ENCODE results near the gene TMEM214. TPM values are rescaled to one million over a fixed set of nuclear protein-coding genes. Genes with fewer than 3 reads are reported as not detected.
A peak's percentile ranks its signal among the peaks of the same experiment; 100 is the strongest.

The TMEM214 gene
- total and polyA plus RNA-seq, 4 donors = 30.2 to 106 (median 94.9) TPM

DNA sequence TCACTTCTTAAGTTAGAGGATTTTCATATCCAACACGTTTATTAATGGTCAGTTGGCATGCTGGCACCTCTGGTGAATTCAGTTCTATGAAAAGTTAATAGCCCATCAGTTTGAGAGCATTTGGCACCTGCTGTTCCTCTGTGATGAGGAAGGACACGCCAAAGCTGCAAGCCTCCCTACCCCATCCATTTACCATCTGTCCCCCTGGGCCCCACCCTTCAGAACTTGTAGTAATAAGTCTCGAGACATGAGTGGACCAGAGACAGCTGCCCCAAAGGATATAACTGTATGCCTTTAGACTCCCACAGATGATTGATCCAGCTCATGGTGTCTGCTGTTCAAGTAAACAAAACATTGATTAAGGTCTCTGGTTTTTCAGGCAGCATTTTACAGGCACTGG, 32.4 kb downstream of the TMEM214 start:
- Histone ChIP-seq H3K4me3 (ENCODE audit: low read length in 2 of 2) (no peak overlapping the region), H3K27me3 (ENCODE audit: control insufficient read depth in 1 of 2, insufficient read depth in 2 of 2, low read length in 1 of 2) (no peaks in the 10 kb centered on the region), H3K9me3 (ENCODE audit: control insufficient read depth, low read length) (no peaks in the 10 kb centered on the region), H3K27ac (ENCODE audit: low read depth in 1 of 2, low read length in 2 of 2) (no peak overlapping the region), H3K36me3 (ENCODE audit: control insufficient read depth in 1 of 2, insufficient read depth in 2 of 2, low read length in 1 of 2) (no peaks in the 10 kb centered on the region), H3K4me1 (ENCODE audit: control insufficient read depth in 1 of 2, insufficient read depth in 2 of 2, low read length in 2 of 2) (no peaks in the 10 kb centered on the region)
- 73 to 81% methylated on average over 3 of the region's 3 CpGs for WGBS, 2 donors
- intact Hi-C loops (cut with DNase I) = no loop called here
- ATAC-seq (ENCODE audit: low FRiP score) = no peak
- DNase-seq = no peak

GRCh38 chr2:27067385-27067784, 34.6 kb downstream of the TMEM214 start:
- Histone ChIP-seq H3K4me3 (ENCODE audit: low read length in 2 of 2) (no peak overlapping the region), H3K9me3 (ENCODE audit: control insufficient read depth, low read length) (no peaks in the 10 kb centered on the region), H3K27me3 (ENCODE audit: control insufficient read depth in 1 of 2, insufficient read depth in 2 of 2, low read length in 1 of 2) (no peaks in the 10 kb centered on the region), H3K36me3 (ENCODE audit: control insufficient read depth in 1 of 2, insufficient read depth in 2 of 2, low read length in 1 of 2) (no peaks in the 10 kb centered on the region), H3K27ac (ENCODE audit: low read depth in 1 of 2, low read length in 2 of 2) (no peak overlapping the region), H3K4me1 (ENCODE audit: control insufficient read depth in 1 of 2, insufficient read depth in 2 of 2, low read length in 2 of 2) (no peaks in the 10 kb centered on the region)
- intact Hi-C loops (cut with DNase I) = no loop called here
- ATAC-seq (ENCODE audit: low FRiP score) (no peak), DNase-seq (peak in 1 of 2 donors; percentile 45)
- 84 to 87% methylated on average over 5 of the region's 5 CpGs for WGBS, 2 donors

- no peak overlapping the region for H3K27ac ChIP-seq (ENCODE audit: low read depth in 1 of 2, low read length in 2 of 2)
- H3K4me1 ChIP-seq (ENCODE audit: control insufficient read depth in 1 of 2, insufficient read depth in 2 of 2, low read length in 2 of 2) = no peaks in the 10 kb centered on the region
- ATAC-seq (ENCODE audit: low FRiP score) (no peak), DNase-seq (no peak)
- H3K27me3 ChIP-seq (ENCODE audit: control insufficient read depth in 1 of 2, insufficient read depth in 2 of 2, low read length in 1 of 2) = no peaks in the 10 kb centered on the region
- no peak overlapping the region for H3K4me3 ChIP-seq (ENCODE audit: low read length in 2 of 2)
- H3K36me3 ChIP-seq (ENCODE audit: control insufficient read depth in 1 of 2, insufficient read depth in 2 of 2, low read length in 1 of 2) = no peaks in the 10 kb centered on the region
- intact Hi-C loops (cut with DNase I) = no loop called here
- no peaks in the 10 kb centered on the region for H3K9me3 ChIP-seq (ENCODE audit: control insufficient read depth, low read length)
- WGBS, 2 donors = 90 to 97% methylated on average over 6 of the region's 6 CpGs
Measured at GRCh38 chr2:27069436-27069835, 36.7 kb downstream of the TMEM214 start.

DNA sequence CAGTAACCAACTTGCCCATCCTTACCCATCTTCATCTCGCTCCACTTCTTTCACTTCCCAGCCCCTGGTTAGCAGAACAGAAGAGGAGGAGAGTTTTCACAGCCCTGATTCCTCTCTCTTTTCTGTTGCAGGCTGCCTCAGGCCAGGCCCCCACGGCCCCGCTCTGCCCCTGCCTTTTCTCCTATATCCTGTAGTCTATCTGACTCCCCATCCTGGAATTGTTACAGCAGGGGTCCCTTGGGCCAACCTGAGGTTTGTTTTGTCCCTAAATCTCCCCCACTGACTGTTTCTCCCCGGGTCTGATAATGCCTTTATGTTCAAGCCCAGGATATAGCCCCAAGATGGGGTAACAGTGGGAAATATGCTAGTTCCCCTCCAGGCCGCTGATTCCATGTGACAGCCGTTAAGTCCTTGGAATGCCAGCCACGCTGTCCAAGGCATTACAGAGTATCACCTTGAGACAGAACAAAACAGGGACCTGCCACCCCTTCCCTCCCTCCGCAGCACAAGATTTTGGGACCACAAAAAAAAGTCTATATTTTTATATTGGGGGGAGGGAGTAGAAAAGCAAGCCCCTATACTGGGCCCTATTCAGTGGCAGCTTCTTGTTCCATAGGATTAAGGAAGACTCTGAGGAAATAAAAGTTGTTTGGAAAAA, 37.3 kb downstream of the TMEM214 start:
- intact Hi-C loops (cut with DNase I) = loop anchor here in 1 of 2 donors (2.0 kb wide), 1 partner anchor 17 kb away; no protein-coding TSS in a partner anchor
- ATAC-seq (ENCODE audit: low FRiP score) (no peak), DNase-seq (peak in 1 of 2 donors; percentile 51)
- Histone ChIP-seq H3K36me3 (ENCODE audit: control insufficient read depth in 1 of 2, insufficient read depth in 2 of 2, low read length in 1 of 2) (no peaks in the 10 kb centered on the region), H3K27me3 (ENCODE audit: control insufficient read depth in 1 of 2, insufficient read depth in 2 of 2, low read length in 1 of 2) (no peaks in the 10 kb centered on the region), H3K9me3 (ENCODE audit: control insufficient read depth, low read length) (no peaks in the 10 kb centered on the region), H3K27ac (ENCODE audit: low read depth in 1 of 2, low read length in 2 of 2) (no peak overlapping the region), H3K4me1 (ENCODE audit: control insufficient read depth in 1 of 2, insufficient read depth in 2 of 2, low read length in 2 of 2) (no peaks in the 10 kb centered on the region), H3K4me3 (ENCODE audit: low read length in 2 of 2) (peak overlapping the region in 1 of 2 donors; percentile 76)
- WGBS, 2 donors = 63 to 69% methylated on average over 8 of the region's 8 CpGs

GRCh38 chr2:27070653-27071276, 38.0 kb downstream of the TMEM214 start:
- Histone ChIP-seq H3K27me3 (ENCODE audit: control insufficient read depth in 1 of 2, insufficient read depth in 2 of 2, low read length in 1 of 2) (no peaks in the 10 kb centered on the region), H3K27ac (ENCODE audit: low read depth in 1 of 2, low read length in 2 of 2) (peak overlapping the region; percentile 2 to 28), H3K36me3 (ENCODE audit: control insufficient read depth in 1 of 2, insufficient read depth in 2 of 2, low read length in 1 of 2) (no peaks in the 10 kb centered on the region), H3K9me3 (ENCODE audit: control insufficient read depth, low read length) (no peaks in the 10 kb centered on the region), H3K4me3 (ENCODE audit: low read length in 2 of 2) (peak overlapping the region; percentile 23 to 76), H3K4me1 (ENCODE audit: control insufficient read depth in 1 of 2, insufficient read depth in 2 of 2, low read length in 2 of 2) (no peaks in the 10 kb centered on the region)
- intact Hi-C loops (cut with DNase I) = loop anchor here in 1 of 2 donors (2.0 kb wide), 1 partner anchor 18 kb away; no protein-coding TSS in a partner anchor
- 0 to 1% methylated on average over 11 of the region's 11 CpGs for WGBS, 2 donors
- no peak for DNase-seq
- ATAC-seq (ENCODE audit: low FRiP score) = no peak

- no peaks in the 10 kb centered on the region for H3K27me3 ChIP-seq (ENCODE audit: control insufficient read depth in 1 of 2, insufficient read depth in 2 of 2, low read length in 1 of 2)
- WGBS, 2 donors = 0% methylated on average over 64 to 86 of the region's 86 CpGs
- intact Hi-C loops (cut with DNase I) = loop anchor here in 1 of 2 donors (2.0 kb wide), 1 partner anchor 19 kb away; no protein-coding TSS in a partner anchor
- H3K4me1 ChIP-seq (ENCODE audit: control insufficient read depth in 1 of 2, insufficient read depth in 2 of 2, low read length in 2 of 2) = no peaks in the 10 kb centered on the region
- DNase-seq (peak; percentile 97 to 98), ATAC-seq (ENCODE audit: low FRiP score) (peak; percentile 96)
- peak within 1 kb of the TSS; percentile 83 to 90 for H3K27ac ChIP-seq (ENCODE audit: low read depth in 1 of 2, low read length in 2 of 2)
- H3K9me3 ChIP-seq (ENCODE audit: control insufficient read depth, low read length) = no peaks in the 10 kb centered on the region
- H3K4me3 ChIP-seq (ENCODE audit: low read length in 2 of 2) = peak within 1 kb of the TSS; percentile 50 to 76
- no peaks in the 10 kb centered on the region for H3K36me3 ChIP-seq (ENCODE audit: control insufficient read depth in 1 of 2, insufficient read depth in 2 of 2, low read length in 1 of 2)
Measured at GRCh38 chr2:27071277-27071989, 38.7 kb downstream of the TMEM214 start, which contains the start of gene OST4. Gene OST4, minus strand, starts transcription at chr2:27071654.

- intact Hi-C loops (cut with DNase I) = loop anchor here in 1 of 2 donors (2.0 kb wide), 1 partner anchor 19 kb away; no protein-coding TSS in a partner anchor
- DNase-seq (peak; percentile 87 to 91), ATAC-seq (ENCODE audit: low FRiP score) (peak; percentile 66)
- no peaks in the 10 kb centered on the region for H3K9me3 ChIP-seq (ENCODE audit: control insufficient read depth, low read length)
- 2 to 3% methylated on average over 30 to 34 of the region's 34 CpGs for WGBS, 2 donors
- no peaks in the 10 kb centered on the region for H3K36me3 ChIP-seq (ENCODE audit: control insufficient read depth in 1 of 2, insufficient read depth in 2 of 2, low read length in 1 of 2)
- H3K27ac ChIP-seq (ENCODE audit: low read depth in 1 of 2, low read length in 2 of 2) = peak overlapping the region; percentile 83 to 90
- peak overlapping the region; percentile 47 to 50 for H3K4me3 ChIP-seq (ENCODE audit: low read length in 2 of 2)
- H3K27me3 ChIP-seq (ENCODE audit: control insufficient read depth in 1 of 2, insufficient read depth in 2 of 2, low read length in 1 of 2) = no peaks in the 10 kb centered on the region
- H3K4me1 ChIP-seq (ENCODE audit: control insufficient read depth in 1 of 2, insufficient read depth in 2 of 2, low read length in 2 of 2) = no peaks in the 10 kb centered on the region
Measured at GRCh38 chr2:27071990-27072830, 39.4 kb downstream of the TMEM214 start.

- DNase-seq (peak in 1 of 2 donors; percentile 31), ATAC-seq (ENCODE audit: low FRiP score) (no peak)
- Histone ChIP-seq H3K27ac (ENCODE audit: low read depth in 1 of 2, low read length in 2 of 2) (peak overlapping the region; percentile 30 to 83), H3K4me1 (ENCODE audit: control insufficient read depth in 1 of 2, insufficient read depth in 2 of 2, low read length in 2 of 2) (no peaks in the 10 kb centered on the region), H3K27me3 (ENCODE audit: control insufficient read depth in 1 of 2, insufficient read depth in 2 of 2, low read length in 1 of 2) (no peaks in the 10 kb centered on the region), H3K36me3 (ENCODE audit: control insufficient read depth in 1 of 2, insufficient read depth in 2 of 2, low read length in 1 of 2) (no peaks in the 10 kb centered on the region), H3K9me3 (ENCODE audit: control insufficient read depth, low read length) (no peaks in the 10 kb centered on the region), H3K4me3 (ENCODE audit: low read length in 2 of 2) (no peak overlapping the region)
- intact Hi-C loops (cut with DNase I) = no loop called here
- WGBS, 2 donors = 25 to 26% methylated on average over 5 of the region's 5 CpGs
Measured at GRCh38 chr2:27072920-27073319, 40.2 kb downstream of the TMEM214 start.

Data from aorta (tissue), 5 donors.